SKM-1 treated with dmso at 0.1 percent for 144 hours (cell line): ENCODE results near the gene SIPA1L3.

ENCODE experiments used
- DNase-seq: peaks from one replicate; lab custom pipeline; 2025; ENCODE audit not compliant: unreplicated experiment; lab: John Stamatoyannopoulos, UW

Gene SIPA1L3

GRCh38 chr19:38252941-38253691 is 346.1 kb downstream of the SIPA1L3 start:
- no peak for DNase-seq

GRCh38 chr19:38253788-38254187 is 346.8 kb downstream of the SIPA1L3 start:
- no peak for DNase-seq

- no peak for DNase-seq
Measured at GRCh38 chr19:38255383-38256014, 348.5 kb downstream of the SIPA1L3 start.
